Natural killer cell (primary cell): ENCODE measurements around the gene PLAAT3. TPM values are rescaled to one million over a fixed set of nuclear protein-coding genes. Genes with fewer than 3 reads are reported as not detected.
A peak's percentile ranks its signal among the peaks of the same experiment; 100 is the strongest.

Experiments used
- ATAC-seq, 3 donors: fragments of 150-1000 bp in 2 of 3; fragments of 200-7000 bp in 1 of 3; cut with Tn5 transposase; 1 replicate in 1 of 3; 2 replicates in 2 of 3; pipeline ENCODE4 v1.10.0; 2021; ENCODE audit warnings: mild to moderate bottlenecking in 2 of 3, moderate library complexity in 2 of 3
- DNase-seq, 2 donors: peaks; one replicate each; pipeline versions ENCODE4 v3.0.0 to v3.0.0-alpha.2; 2013 to 2021; ENCODE audit warnings: mixed read lengths in 1 of 2
- H3K27ac ChIP-seq: one replicate; pipeline ENCODE4 v1.5.1; 2013; ENCODE audit warnings: mild to moderate bottlenecking, low read length
- H3K27me3 ChIP-seq: one replicate; pipeline ENCODE4 v1.6.1; 2013; ENCODE audit warnings: low read length; ENCODE audit not compliant: control insufficient read depth, insufficient read depth
- H3K36me3 ChIP-seq: one replicate; pipeline ENCODE4 v1.6.1; 2013; ENCODE audit warnings: low read length; ENCODE audit not compliant: control insufficient read depth, insufficient read depth
- H3K4me1 ChIP-seq: one replicate; pipeline ENCODE4 v1.6.1; 2013; ENCODE audit warnings: low read length; ENCODE audit not compliant: control insufficient read depth, insufficient read depth
- H3K4me3 ChIP-seq: one replicate; pipeline ENCODE4 v1.5.1; 2013; ENCODE audit warnings: low read length
- H3K9me3 ChIP-seq: one replicate; pipeline ENCODE4 v1.6.1; 2013; ENCODE audit warnings: low read length; ENCODE audit not compliant: control insufficient read depth, insufficient read depth
- H3K27ac Mint-ChIP-seq, 2 donors: one replicate each; pipeline ENCODE4 v1.8.0; 2022; ENCODE audit warnings: mild to moderate bottlenecking in 2 of 2, mixed read lengths in 2 of 2, moderate library complexity in 1 of 2
- H3K27me3 Mint-ChIP-seq, 2 donors: one replicate each; pipeline ENCODE4 v1.8.0; 2022; ENCODE audit warnings: low read depth in 2 of 2, mixed read lengths in 2 of 2
- H3K36me3 Mint-ChIP-seq: one replicate; pipeline ENCODE4 v1.8.0; 2022; ENCODE audit warnings: mixed read lengths
- H3K4me1 Mint-ChIP-seq, 2 donors: one replicate each; pipeline ENCODE4 v1.8.0; 2022; ENCODE audit warnings: mixed read lengths in 2 of 2
- H3K4me3 Mint-ChIP-seq: one replicate; pipeline ENCODE4 v1.8.0; 2022; ENCODE audit warnings: mild to moderate bottlenecking, moderate library complexity, mixed read lengths
- H3K9me3 Mint-ChIP-seq, 2 donors: one replicate each; pipeline ENCODE4 v1.8.0; 2022; ENCODE audit warnings: mixed read lengths in 2 of 2
- CTCF ChIP-seq: fragments of 200-600 bp; IDR thresholded peaks from one replicate; pipeline ENCODE4 v1.8.0; 2022; ENCODE audit warnings: antibody characterized with exemption
- WGBS: methylation state at CpG from one replicate; pipeline ENCODE4 v1.1.7; 2013; ENCODE audit warnings: missing lambda C conversion rate; ENCODE audit not compliant: insufficient coverage; 5-methylcytosine and 5-hydroxymethylcytosine counted together
- intact Hi-C: fragments of 100-400 bp; cut with micrococcal nuclease; formaldehyde crosslinking; loops from one replicate; pipeline ENCODE4 v1.14.2; 2022
- total RNA-seq, 4 donors: library from RNA; stranded (reverse); fragments of 120-200 nt in 1 of 4; gene quantifications; one replicate each; pipeline versions ENCODE4 v1.2.3 to v1.2.4, GENCODE V29; 2013 to 2022

Gene PLAAT3
- total RNA-seq, 3 donors from 2014 or later (not counting 1 experiment from before 2014, with no cell fraction given), result 32.5 to 34.1 (median 34.1) TPM

GRCh38 chr11:63616953-63617352 is 2.7 kb upstream of the PLAAT3 start:
- intact Hi-C loops, result no loop called here

GRCh38 chr11:63613517-63614135 is 607 bp downstream of the PLAAT3 start:
- H3K9me3 ChIP-seq, result no peaks in the 10 kb centered on the region
- no peak for TF ChIP-seq CTCF
- H3K4me3 ChIP-seq, result peak overlapping the region; percentile 50
- intact Hi-C loops, result loop anchor here (5.0 kb wide), 3 partner anchors 41 to 76 kb away; partner anchors contain the start of gene PLAAT4
- no peaks in the 10 kb centered on the region for H3K27me3 ChIP-seq
- peaks cover 30 to 45% of the 10 kb centered on the region in 2 donors for H3K4me1 Mint-ChIP-seq
- ATAC-seq (peak; percentile 64 to 70 (median 67)), DNase-seq (peak; percentile 46 to 67)
- no peaks in the 10 kb centered on the region for H3K36me3 ChIP-seq
- H3K36me3 Mint-ChIP-seq, result no peaks in the 10 kb centered on the region
- H3K27ac Mint-ChIP-seq, result peak overlapping the region; percentile 91 to 94
- H3K9me3 Mint-ChIP-seq, result no peaks in the 10 kb centered on the region
- 1% methylated on average over 45 of the region's 45 CpGs for WGBS
- H3K4me1 ChIP-seq, result peaks cover 19% of the 10 kb centered on the region
- no peaks in the 10 kb centered on the region for H3K27me3 Mint-ChIP-seq
- peak overlapping the region; percentile 67 for H3K27ac ChIP-seq
- peak overlapping the region; percentile 93 for H3K4me3 Mint-ChIP-seq

More at GRCh38 chr11:63616953-63617352, 2.7 kb upstream of the PLAAT3 start:
- H3K27me3 ChIP-seq, result no peaks in the 10 kb centered on the region
- TF ChIP-seq CTCF, result no peak
- H3K36me3 ChIP-seq, result no peaks in the 10 kb centered on the region
- H3K4me1 ChIP-seq, result peaks cover 30% of the 10 kb centered on the region
- no peaks in the 10 kb centered on the region for H3K36me3 Mint-ChIP-seq
- H3K4me3 ChIP-seq, result no peak overlapping the region
- WGBS, result 100% methylated on average over 3 of the region's 3 CpGs
- no peaks in the 10 kb centered on the region for H3K9me3 ChIP-seq
- ATAC-seq, result no peak
- H3K4me1 Mint-ChIP-seq, result peaks cover 17 to 31% of the 10 kb centered on the region in 2 donors
- H3K9me3 Mint-ChIP-seq, result no peaks in the 10 kb centered on the region
- no peak overlapping the region for H3K27ac ChIP-seq
- peak overlapping the region; percentile 28 for H3K4me3 Mint-ChIP-seq
- no peak for DNase-seq
- H3K27me3 Mint-ChIP-seq, result no peaks in the 10 kb centered on the region
- no peak overlapping the region for H3K27ac Mint-ChIP-seq

GRCh38 chr11:63612181-63612580 is 2.1 kb downstream of the PLAAT3 start:
- ATAC-seq (no peak), DNase-seq (no peak)
- H3K36me3 ChIP-seq, result no peaks in the 10 kb centered on the region
- Mint-ChIP-seq H3K36me3 (no peaks in the 10 kb centered on the region), H3K9me3 (no peaks in the 10 kb centered on the region), H3K27ac (peak overlapping the region in 1 of 2 donors; percentile 91), H3K4me1 (peaks cover 30 to 50% of the 10 kb centered on the region in 2 donors), H3K27me3 (no peaks in the 10 kb centered on the region), H3K4me3 (peak overlapping the region; percentile 90)
- peaks cover 19% of the 10 kb centered on the region for H3K4me1 ChIP-seq
- H3K4me3 ChIP-seq, result no peak overlapping the region
- no peaks in the 10 kb centered on the region for H3K27me3 ChIP-seq
- H3K9me3 ChIP-seq, result no peaks in the 10 kb centered on the region
- TF ChIP-seq CTCF, result no peak
- no peak overlapping the region for H3K27ac ChIP-seq
- intact Hi-C loops, result loop anchor here (5.0 kb wide), 3 partner anchors 40 to 75 kb away; partner anchors contain the start of gene PLAAT4

- no peak overlapping the region for H3K4me3 ChIP-seq
- 75% methylated on average over 1 of the region's 1 CpG for WGBS
- no peaks in the 10 kb centered on the region for H3K36me3 Mint-ChIP-seq
- intact Hi-C loops, result loop anchor here (5.0 kb wide), 3 partner anchors 39 to 74 kb away; partner anchors contain the start of gene PLAAT4
- DNase-seq (no peak), ATAC-seq (no peak)
- no peaks in the 10 kb centered on the region for H3K27me3 ChIP-seq
- H3K27me3 Mint-ChIP-seq, result no peaks in the 10 kb centered on the region
- no peaks in the 10 kb centered on the region for H3K9me3 Mint-ChIP-seq
- peak overlapping the region; percentile 76 to 91 for H3K27ac Mint-ChIP-seq
- H3K4me1 ChIP-seq, result peaks cover 19% of the 10 kb centered on the region
- H3K27ac ChIP-seq, result no peak overlapping the region
- H3K4me3 Mint-ChIP-seq, result no peak overlapping the region
- H3K9me3 ChIP-seq, result no peaks in the 10 kb centered on the region
- no peaks in the 10 kb centered on the region for H3K36me3 ChIP-seq
- no peak for TF ChIP-seq CTCF
- peaks cover 30 to 50% of the 10 kb centered on the region in 2 donors for H3K4me1 Mint-ChIP-seq
These were observed 2.9 kb downstream of the PLAAT3 start for GRCh38 chr11:63611395-63611747.
